SKM-1 (cell line): ENCODE data around the gene CXCL14.

ENCODE experiments used
- DNase-seq: peaks from one replicate; lab custom pipeline; 2025; ENCODE audit not compliant: unreplicated experiment; lab: John Stamatoyannopoulos, UW

The CXCL14 gene

DNA sequence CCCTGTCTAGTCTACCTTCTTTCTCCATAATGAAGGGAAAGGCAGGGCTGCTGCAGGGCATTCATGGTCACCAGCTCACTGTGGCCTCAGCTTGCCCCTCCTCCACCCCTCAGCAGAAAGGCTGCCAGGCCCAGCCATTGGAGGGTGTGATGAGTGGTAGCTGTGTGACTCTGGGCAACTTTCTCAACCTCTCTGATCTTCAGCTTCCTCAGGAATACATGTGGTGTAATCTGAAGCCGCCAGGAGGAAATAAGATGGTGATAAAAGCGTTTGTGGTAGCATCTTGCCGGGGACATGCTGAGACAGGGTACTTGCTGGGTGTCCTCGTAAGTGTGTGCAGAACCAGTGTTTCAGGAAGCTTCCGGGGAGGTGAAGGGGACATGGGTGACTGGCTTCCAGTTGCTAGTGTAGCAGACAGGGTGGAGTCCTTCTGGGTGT is 9.8 kb downstream of the CXCL14 start:
- DNase-seq, result no peak

DNA sequence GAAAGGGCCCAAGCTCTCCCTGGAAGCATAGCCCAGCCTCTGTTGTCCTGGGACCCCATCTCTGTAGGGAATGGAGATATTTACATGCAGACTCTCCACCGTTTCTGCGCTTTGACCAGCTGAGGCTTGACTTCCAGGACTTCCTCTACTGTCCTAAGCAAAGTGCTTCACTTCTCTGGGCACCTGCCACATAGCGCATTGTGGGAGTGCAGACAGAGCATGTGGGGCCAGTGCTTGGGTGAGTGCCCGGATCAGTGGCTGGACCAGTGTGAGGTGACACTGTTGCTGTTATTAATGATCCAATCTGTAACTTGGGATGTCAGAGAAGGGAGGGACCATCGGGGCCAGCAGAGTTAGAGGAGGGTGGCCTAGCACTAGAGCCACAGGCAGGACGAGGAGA is 10.5 kb downstream of the CXCL14 start:
- DNase-seq, result no peak

DNA sequence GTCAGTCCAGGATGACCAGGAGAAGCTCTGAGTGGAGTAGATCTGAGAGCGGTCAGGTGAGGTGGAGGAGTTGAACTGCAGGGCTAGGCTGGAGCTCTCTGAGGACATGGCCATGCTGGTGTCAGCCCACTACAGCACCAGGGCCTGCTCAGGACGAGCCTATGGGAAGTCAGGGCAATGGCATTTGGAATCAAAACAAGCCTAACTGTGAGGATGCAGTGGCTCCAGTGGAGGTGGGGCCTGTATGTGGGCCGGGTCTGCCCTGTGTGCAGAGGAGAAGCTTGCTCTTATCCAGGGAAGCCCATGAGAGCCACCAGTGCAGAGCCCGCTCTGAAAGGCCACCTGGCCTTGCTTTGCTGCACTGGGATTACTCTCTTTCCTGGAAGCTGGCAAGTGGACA is 11.1 kb downstream of the CXCL14 start:
- no peak for DNase-seq

DNA sequence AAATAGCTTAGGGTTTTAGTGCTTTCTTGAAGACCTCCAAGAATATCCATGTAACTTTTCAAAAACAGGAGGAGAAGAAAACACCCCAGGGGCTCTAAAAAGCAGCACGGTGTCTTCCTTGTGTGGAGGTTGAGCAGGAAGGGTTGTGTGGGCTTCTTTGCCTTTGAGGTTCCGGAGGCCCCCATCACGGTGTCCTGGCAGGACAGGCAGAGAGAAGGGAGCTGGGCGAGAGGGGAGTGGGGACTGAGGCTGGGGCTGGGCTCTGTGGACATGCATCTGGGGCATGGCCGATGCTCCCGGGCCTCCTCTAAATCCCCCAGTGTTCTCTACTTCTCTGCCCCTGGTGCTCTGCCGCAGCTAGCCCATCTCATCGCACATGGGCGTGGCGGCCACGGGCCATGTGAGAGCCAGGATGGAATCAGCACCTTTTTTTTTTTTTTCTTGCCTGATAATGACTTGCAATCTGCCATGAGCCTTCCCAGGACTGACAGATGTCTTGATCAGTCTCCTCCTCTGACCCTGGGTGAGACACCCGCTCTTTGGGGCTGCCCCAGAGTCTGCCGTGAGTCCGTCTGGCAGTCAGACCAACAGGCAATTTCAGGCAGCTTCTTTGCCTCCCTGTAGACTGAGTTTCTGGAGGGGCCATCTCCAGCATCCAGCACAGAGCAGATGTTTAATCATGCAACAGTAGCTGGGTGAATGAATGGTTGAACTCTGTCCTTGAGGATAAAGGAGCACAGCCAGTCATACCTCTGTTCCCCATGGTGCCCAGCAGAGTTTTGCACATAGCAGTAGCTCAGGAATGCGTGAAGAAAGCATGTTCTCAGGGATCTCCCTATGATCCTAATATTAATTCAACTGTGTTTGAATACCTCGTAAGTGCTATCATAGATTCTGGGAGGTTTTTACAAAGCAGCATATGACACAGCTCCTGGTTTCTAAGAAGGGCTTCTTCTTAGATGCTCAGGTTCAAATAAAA is 12.1 kb downstream of the CXCL14 start:
- no peak for DNase-seq

DNA sequence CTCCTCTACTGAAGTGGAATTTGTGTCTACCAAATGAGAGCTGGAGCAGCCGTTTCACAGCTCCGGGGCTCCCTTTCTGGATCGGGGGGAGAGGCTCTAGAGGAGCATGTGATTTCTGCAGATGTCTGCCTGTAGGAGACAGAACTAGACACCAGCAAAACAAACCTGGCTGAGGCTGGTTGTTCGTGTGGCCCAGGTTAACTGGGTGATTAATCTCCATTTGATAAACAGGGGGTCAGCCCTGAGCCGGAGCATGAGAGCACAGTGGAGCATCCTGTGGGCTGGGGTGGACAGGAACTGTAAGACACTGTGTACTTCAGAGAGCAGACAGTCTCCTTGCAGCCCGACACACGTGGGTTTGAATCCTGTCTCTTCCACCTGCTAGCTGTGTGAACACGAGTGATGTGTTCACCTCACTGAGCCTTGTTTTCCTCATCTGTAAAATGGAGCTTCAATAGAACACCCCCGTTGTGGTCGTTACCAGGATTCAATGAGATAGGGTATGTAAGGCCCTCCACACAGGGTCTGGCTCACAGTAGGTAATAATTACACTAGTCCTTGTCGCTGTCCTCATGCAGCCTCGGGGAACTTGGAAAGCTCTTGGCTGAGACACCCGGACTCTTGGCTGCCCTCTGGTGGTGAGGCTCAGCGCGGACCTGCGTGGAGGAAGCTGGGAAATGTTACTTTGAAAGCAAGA is 12.9 kb downstream of the CXCL14 start:
- peak; percentile 65 for DNase-seq

DNA sequence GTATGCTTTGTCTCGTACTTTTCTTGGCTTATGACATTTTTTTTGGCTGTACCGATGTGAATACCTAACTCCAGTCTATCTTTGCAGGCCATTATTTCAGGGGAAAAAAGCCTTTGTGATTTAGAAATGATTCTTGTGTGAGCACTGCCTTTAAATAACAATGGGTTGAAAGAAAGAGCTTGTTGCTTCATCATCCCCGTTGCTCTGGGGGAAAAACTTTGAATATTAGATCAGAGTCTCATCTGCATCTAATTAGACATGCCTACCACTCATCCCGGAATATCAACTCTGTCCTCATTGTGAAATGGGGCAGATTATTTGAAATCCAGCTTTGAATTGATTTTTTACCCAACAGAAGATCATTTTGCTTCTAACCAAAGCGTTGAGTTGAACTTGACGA is 13.5 kb downstream of the CXCL14 start:
- no peak for DNase-seq

DNA sequence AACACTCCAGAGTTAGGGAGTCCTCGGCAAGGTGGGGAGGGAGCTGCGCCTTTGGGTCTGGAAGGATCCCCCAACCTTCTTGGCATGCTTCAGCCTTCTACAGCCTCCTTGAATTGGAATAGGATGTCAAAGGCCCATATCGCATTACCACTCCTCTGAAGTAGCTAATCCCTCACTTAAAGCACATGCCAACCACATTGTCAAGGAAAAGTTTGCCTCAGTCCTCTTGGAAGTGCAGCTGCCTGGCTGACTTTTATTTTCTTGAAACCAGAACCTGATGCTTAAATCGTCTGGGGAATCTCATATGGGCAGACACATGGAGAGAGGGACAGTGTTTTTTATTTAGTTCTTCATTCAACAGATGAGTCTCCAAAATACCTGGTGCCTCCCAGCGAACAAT is 14.5 kb downstream of the CXCL14 start:
- no peak for DNase-seq

DNA sequence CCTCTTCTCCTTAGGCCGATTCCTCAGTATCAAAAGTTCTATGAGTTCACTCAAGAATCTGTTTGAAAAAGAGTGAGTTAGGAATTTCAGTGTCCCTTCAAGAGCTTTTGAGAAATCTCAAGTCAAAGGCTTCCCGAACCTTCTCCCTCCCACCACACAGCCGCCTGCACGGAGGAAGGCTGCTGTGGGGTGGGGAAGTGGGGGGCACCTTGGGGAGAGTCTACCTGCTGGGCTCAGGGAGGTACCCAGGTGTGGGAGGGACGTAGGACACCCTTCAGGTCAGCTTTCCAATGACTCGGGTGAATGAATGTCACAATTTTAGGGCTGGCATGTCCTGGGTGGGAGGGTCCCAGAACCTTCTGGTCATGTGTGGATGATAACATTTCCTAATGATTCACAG is 17.5 kb downstream of the CXCL14 start:
- no peak for DNase-seq

DNA sequence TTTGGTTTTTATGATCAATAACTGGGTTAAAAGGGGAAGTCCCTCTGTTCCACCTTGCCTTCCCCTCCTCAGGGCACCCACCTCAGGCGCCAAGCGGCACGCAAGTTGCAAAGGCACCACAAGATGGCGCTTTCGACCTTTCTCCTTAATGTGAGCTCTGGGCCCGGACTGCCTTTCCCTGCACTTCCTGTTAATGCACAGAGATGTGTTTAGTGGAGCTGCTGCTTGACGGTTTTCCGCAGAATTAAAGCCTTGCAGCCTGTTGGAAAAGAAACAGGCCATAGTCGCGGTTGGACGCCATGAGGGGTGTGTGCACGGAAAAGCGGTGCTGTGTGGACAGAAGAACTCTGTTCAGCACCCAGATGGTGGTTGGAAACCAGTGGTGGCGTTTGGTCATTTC is 17.9 kb downstream of the CXCL14 start:
- DNase-seq, result peak; percentile 84

DNA sequence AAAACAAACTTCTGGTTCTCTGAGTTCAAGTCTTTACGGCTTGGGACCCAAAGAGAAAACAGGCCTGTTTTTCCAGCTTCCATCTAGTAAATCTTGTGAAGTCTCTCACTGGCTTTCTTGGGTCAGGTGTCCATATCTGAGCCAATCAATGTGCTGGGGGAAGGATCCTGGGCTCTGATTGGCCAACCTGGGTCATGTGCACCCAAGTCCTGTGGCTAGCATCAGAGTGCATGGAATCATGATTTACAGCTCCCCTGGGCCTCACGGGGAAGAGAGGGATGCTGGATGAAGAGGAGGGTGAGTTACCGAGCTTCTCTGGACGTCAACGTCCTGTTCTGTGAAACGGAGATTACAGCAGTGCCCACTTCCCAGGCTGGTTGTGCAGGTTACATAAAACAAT is 19.4 kb downstream of the CXCL14 start:
- DNase-seq, result no peak

DNA sequence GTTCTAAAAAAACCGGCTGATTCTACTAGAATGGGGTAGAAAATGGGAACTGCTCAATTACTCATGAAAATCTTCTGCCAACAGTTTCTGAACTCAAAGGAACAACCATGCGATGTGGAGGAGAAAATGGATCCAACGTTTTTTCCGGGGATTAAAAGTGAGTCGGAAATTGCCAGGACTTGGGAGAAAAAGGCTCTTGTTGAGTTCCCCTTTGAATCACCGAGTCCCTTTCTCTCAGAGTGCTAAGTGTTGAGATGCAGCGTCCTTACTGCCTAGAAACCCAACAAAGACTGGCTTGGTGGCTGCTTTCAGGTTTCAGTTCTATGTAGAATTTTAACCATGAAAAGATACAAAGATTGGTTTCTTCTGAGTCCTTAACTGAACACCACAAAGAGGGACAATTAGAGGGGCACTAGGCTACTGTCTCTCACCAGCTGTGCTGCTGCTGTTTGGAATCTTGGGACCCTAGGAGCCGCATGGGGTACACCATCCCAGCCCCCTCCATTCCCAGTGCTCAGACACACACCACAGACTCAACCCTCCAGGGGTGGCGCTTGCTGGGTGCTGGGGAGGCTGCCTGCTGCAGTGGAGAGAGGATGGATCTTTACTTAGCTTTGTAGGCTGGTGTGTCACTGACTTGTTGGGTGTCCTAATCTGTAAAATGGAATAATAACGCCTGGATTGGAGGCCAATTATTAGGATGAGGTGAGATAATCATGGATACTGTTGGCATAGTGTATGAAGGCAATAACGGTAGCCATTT is 21.5 kb downstream of the CXCL14 start:
- no peak for DNase-seq

DNA sequence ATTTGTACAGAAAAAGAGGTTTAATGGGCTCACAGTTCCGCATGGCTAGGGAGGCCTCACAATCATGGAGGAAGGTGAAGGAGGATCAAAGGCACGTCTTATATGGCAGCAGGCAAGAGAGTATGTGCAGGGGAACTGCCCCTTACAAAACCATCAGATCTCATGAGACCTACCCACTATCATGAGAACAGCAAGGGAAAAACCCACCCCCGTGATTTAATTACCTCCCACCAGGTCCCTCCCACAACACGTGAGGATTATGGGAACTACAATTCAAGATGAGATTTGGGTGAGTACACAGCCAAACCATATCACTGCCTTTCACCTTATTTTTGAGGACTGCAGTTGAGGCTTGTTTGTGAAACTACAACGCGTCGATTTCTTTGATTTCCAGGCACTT is 22.2 kb downstream of the CXCL14 start:
- no peak for DNase-seq

DNA sequence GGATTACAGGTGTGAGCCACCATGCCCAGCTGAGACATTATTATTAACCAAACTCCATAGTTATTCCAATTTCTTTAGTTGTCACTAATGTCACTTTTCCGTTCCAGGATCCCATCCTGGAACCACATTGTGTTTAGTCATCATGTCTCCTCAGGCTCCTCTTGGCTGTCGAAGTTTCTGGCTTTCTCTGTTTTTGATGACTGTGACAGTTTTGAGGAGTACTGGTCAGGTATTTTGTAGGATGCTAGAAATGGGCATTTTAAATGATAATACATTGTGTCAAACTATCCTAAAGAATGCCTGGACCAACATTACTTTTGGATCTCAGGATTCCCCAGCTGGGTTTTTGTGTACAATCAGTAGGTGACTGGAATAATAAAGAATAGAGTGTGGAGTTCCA is 23.3 kb downstream of the CXCL14 start:
- no peak for DNase-seq

DNA sequence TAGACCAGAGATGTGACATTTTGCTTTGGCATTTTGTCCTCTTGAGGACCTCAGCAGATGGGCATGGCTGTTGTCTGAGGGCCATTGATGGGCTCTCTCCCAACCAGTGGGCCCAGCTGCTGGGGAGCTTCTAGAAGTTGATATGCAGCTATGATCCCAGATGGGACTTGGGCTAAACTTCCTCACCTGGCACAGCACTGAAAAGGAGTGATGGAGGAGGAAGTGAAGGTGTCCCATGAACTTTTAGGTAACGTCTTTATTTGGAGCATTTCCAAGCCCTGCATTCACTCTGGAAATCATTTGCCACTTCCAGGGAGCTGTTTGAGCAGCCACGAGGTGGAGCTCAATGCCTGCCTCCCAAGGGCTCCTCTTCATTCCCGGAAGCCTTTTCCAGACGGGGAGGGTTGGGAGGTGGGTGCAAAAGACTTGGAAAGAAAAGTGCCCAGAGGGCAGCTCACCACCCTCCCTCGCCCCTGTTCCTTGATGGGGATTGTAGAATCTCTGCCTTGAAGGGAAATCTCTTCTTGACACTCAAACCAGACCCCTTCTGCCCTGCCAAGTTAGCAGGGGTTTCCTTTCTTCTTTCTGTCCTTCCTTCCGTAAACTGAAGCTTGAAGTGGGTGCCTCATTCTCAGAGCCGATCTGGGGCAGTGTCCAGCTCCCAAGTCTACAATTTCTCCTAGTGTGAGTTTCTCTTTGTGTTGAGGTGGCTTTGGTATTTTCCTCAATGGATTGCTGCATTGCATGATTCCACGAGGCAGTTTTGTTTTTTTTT is 24.9 kb downstream of the CXCL14 start:
- no peak for DNase-seq

DNA sequence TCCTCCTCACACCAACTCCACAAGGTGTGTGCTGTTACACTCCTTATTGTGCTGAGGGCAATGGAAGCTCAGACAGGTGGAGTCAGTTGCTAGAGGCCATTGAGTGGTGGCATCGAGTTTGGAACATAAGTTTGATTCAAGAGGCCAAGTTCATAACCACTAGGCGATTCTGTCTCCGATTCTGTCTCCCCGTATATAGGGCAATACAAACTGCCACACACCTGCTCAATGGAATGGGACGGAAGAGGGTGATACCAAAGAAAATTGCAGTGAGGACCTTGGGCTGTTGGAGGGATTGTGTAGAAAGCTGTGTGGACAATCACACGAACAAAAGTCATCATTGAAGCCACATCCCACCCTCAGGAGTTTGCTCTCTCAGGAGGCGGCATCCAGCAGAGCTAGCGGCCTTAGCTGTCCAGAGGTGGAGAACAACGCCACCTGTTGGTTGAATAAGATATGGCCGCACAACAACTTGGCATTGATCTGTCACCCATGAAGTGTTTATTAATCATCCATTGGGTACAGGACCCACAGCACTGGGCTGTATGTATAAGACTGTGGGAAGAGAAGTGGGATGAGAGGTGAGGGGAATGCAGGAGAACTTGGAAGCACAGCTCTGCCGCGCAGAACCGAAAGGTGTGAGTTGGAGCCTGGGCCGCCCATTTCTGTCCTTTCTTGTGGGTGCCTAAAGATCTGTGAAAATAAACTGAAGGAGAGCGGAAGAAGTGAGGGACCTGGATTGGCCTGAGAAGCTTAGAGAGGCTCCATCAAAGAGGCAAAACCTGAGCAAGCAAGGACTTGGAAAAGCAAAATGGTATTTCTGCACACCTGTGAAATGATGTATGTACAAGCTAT is 27.0 kb downstream of the CXCL14 start:
- peak; percentile 42 for DNase-seq

DNA sequence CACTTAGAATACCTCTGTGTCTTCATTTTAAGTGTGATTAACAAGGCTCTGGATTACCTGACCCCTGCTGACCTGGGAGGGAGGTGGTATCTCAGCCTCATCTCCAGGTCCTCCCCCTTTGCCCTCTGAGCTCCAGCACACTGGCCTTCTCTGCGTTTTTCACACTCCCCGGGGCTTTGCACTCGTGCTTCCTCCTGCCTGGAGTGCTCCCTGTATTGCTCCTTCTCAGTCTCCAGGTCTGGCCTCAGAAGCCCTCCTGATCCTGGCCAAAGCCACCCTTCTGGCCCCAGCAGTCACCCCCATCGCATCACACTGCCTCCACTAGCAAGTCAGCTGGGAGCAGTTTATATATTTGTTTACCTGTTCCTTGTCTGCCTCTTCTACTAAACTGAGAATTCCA is 29.4 kb downstream of the CXCL14 start:
- no peak for DNase-seq

DNA sequence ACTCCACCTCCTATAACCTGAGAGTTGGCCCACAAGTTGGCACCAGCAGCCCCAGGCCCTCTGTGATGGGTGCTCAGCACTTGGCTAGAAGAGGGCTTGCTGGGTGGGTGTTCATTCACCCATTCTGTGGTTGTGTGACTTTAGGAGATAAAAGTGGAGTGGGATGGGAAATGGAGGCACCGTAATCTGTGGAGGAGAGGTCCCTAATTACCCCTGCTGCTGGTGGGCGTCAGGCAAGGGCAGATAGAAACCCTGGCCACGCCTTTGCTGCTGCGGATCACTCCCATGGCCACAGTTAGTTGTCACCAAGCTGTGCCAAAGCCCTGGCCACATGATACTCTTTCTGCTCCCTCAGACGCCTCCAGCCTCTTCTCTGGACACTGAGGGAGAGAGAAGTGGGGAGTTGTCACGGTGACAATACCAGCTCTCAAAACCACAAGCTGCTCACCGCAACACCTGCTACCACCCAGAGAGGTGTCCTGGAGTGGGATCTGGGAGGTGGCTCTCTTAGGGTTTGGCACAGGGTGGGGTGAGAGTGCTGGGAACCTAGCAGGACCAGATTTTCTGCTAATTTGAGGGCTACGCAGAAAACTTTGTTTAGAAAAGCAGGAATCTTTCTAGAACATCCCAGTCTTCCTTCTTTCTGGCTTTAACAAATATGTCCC is 31.1 kb downstream of the CXCL14 start:
- no peak for DNase-seq

DNA sequence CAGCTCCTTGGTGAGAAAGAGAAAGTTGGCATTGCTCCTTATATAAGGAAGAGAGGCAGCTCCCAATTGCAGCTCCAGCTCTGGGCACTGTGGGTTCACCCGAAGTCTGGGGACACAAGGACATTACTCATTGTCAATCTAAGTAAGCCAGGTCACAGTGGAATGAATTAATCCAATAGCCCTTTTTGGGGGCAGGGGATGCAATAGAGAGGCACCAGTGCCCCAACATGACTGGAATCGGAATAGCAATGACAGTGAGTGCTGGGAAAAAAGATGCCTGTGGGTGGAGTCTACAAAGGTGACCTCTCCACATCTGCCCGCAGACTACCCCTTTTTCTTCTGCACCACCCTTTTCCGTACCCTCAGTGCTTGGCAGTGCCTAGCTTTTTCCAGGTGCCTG is 31.9 kb downstream of the CXCL14 start:
- no peak for DNase-seq

DNA sequence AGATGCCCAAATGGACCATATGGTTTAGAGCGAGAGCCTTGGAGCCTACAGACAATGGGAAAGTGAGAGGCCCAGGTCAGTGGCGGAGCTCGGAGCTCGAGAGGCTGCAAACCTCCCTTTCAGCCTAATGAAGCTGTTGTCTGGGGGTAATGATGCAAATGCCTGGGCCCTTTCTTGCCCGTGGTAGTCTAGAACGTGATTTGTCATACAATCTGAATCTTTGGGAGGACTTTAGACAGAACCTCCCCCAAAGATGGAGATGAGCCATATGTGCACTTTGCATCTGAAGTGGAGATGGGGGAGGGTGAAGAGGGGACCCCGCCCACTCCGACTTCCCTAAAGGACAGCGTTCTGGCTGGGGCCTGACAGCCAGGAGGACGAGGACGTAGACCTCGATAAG is 32.7 kb downstream of the CXCL14 start:
- DNase-seq, result no peak
